A673 (cell line): ENCODE measurements around the gene GPR89B. TPM values are rescaled to one million over a fixed set of nuclear protein-coding genes. Genes with fewer than 3 reads are reported as not detected.
"Not testable (repeated sequence)": the region's sequence is repeated elsewhere in the genome, so short reads cannot be mapped to it uniquely, and the experiment has no call there.

Experiments used
- BruUV-seq: library from RNA; stranded (reverse); fragments of 400-500 nt; replicated peaks from 2 replicates; lab custom pipeline; 2021; lab: Mats Ljungman, UMichigan
- CTCF ChIA-PET: fragments of 300-600 bp; sonication (Branson Sonifier 250); formaldehyde crosslinking; loops from one replicate; lab custom pipeline; 2022; ENCODE audit warnings: antibody characterized with exemption; lab: Charles Lee
- POLR2A ChIA-PET: fragments of 300-600 bp; sonication (Branson Sonifier 250); formaldehyde crosslinking; loops from one replicate; lab custom pipeline; 2022; ENCODE audit warnings: antibody characterized with exemption; ENCODE audit not compliant: low non-redundant PET; lab: Charles Lee
- DNase-seq: peaks from one replicate; pipeline ENCODE4 v3.0.0-alpha.2; 2015; ENCODE audit warnings: low spot score
- H3K27ac ChIP-seq: fragments of 200-600 bp; sonication (generic); 2 replicates; pipeline ENCODE4 v1.5.1; 2016; ENCODE audit warnings: mixed run types, low read depth, mild to moderate bottlenecking, mixed read lengths, antibody characterized with exemption, low read length; ENCODE audit not compliant: poor library complexity, severe bottlenecking
- H3K27me3 ChIP-seq: fragments of 200-600 bp; sonication (generic); replicated peaks from 2 replicates; pipeline ENCODE4 v1.6.1; 2017; ENCODE audit warnings: mixed run types, low read depth, mild to moderate bottlenecking, mixed read lengths, antibody characterized with exemption, low read length; ENCODE audit not compliant: insufficient read depth, poor library complexity
- H3K36me3 ChIP-seq: fragments of 200-600 bp; sonication (generic); 2 replicates; pipeline ENCODE4 v1.6.1; 2016; ENCODE audit warnings: mixed run types, mild to moderate bottlenecking, mixed read lengths, antibody characterized with exemption, low read length; ENCODE audit not compliant: insufficient read depth, poor library complexity, severe bottlenecking
- H3K4me1 ChIP-seq: fragments of 200-600 bp; sonication (generic); 2 replicates; pipeline ENCODE4 v1.6.1; 2017; ENCODE audit warnings: mixed run types, mild to moderate bottlenecking, mixed read lengths, antibody characterized with exemption, low read length; ENCODE audit not compliant: insufficient read depth, poor library complexity, severe bottlenecking
- H3K4me3 ChIP-seq: fragments of 200-600 bp; sonication (generic); 2 replicates; pipeline ENCODE4 v1.5.1; 2016; ENCODE audit warnings: low read depth, mixed run types, mild to moderate bottlenecking, mixed read lengths, low read length; ENCODE audit not compliant: poor library complexity, severe bottlenecking
- H3K9me3 ChIP-seq: fragments of 200-600 bp; sonication (generic); 2 replicates; pipeline ENCODE4 v1.6.1; 2016; ENCODE audit warnings: mixed run types, low read depth, mild to moderate bottlenecking, mixed read lengths, antibody characterized with exemption, low read length; ENCODE audit not compliant: poor library complexity, severe bottlenecking
- intact Hi-C: fragments of 100-400 bp; cut with micrococcal nuclease; formaldehyde crosslinking; loops from one replicate; pipeline ENCODE4 v1.10.0; 2022; ENCODE audit not compliant: unreplicated experiment
- total RNA-seq: library from RNA; stranded (reverse); gene quantifications from 2 replicates; pipeline ENCODE4 v1.2.3, GENCODE V29; 2021

The GPR89B gene
- total RNA-seq, 1 experiment from 2014 or later: 11.5 TPM

DNA sequence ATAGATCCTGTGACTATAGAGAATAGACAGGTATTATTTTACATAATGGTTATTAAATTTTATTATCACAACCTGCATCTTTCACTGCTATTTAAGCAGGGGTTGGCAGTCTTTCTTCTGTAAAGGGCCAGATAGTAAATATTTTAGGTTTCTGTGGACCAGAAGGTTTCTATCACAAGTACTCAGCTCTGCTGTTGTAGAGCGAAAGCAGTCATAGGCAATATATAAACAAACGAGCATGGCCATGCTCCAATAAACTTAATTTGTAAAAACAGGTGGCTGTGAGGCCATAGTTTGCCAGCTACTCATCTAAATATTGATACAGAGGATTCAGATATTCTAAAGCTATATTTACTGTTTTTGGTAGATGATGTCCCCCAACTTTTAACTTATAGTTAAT, 12.2 kb downstream of the GPR89B start:
- H3K9me3 ChIP-seq, BruUV-seq, intact Hi-C loops, CTCF ChIA-PET, POLR2A ChIA-PET, H3K4me3 ChIP-seq, H3K4me1 ChIP-seq, H3K27ac ChIP-seq, H3K36me3 ChIP-seq, DNase-seq, H3K27me3 ChIP-seq: not testable (repeated sequence)

DNA sequence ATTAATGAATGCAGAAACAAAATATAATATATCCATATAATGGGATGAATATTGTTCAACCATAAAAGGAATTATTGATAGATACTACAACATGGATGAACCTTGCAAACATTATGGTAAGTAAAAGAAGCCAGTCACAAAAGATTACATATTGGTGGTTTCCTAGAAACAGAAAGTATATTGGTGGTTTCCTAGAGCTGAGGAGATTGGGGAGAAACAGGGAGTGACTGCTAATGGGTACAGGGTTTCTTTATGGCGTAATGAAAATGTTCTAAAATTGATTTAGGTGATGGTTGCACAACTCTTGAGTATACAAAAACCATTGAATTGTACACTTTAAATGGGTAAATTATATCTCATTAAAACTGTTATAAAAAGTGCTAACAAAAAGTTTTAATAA, 14.3 kb downstream of the GPR89B start:
- H3K9me3 ChIP-seq, BruUV-seq, POLR2A ChIA-PET, H3K27ac ChIP-seq, H3K36me3 ChIP-seq, H3K4me1 ChIP-seq, DNase-seq, H3K4me3 ChIP-seq, H3K27me3 ChIP-seq, CTCF ChIA-PET, intact Hi-C loops: not testable (repeated sequence)

DNA sequence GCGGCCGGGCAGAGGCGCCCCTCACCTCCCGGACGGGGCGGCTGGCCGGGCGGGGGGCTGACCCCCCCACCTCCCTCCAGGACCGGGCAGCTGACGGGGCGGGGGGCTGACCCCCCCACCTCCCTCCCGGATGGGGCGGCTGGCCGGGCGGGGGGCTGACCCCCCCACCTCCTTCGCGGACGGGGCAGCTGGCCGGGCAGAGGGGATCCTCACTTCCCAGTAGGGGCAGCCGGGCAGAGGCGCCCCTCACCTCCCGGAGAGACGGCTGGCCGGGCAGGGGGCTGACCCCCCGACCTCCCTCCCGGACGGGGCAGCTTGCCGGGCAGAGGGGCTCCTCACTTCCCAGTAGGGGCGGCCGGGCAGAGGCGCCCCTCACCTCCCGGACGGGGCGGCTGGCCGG, 21.3 kb downstream of the GPR89B start:
- H3K36me3 ChIP-seq, H3K4me1 ChIP-seq, H3K4me3 ChIP-seq, DNase-seq, intact Hi-C loops, H3K9me3 ChIP-seq, BruUV-seq, POLR2A ChIA-PET, H3K27ac ChIP-seq, CTCF ChIA-PET, H3K27me3 ChIP-seq: not testable (repeated sequence)

DNA sequence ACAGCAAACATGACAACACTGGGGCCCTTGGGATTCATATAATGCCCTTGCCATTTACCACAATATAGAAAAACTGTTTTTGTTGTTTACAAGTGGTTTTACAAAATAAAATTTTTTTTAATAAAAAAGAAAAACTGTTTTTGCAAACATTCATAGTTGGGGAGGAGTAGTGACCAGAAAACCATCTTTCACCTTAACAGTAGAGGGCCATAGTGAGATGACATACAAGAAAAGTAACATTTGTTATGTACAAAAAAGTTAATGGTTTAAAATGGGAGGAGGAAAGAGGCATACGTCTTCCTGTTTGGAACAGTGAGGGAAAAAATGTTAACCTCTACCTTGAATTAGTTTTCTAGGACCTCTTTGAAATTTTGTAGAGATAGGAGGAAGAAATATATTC, 30.7 kb downstream of the GPR89B start:
- H3K36me3 ChIP-seq, H3K9me3 ChIP-seq, H3K4me3 ChIP-seq, H3K27me3 ChIP-seq, BruUV-seq, POLR2A ChIA-PET, CTCF ChIA-PET, DNase-seq, H3K4me1 ChIP-seq, H3K27ac ChIP-seq, intact Hi-C loops: not testable (repeated sequence)

DNA sequence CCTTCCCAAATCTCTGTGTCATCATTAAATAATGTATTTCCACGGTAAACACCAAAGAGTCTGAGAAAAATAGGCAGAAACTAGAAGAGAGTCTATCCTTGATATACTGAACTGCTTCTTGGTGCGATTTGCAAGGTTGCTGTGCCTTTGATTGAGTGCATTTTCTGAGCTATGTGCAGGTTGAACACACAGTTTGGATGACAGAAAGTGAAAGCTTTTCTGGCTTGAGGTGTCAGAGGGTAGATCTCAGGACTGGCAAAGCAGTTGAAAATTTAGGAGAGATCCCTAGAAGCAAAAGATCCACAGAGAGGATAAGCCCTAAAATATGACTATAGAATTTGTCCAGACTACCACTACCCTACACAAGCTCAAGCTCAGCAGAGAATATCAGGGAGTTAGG, 31.5 kb downstream of the GPR89B start:
- BruUV-seq, intact Hi-C loops, H3K4me3 ChIP-seq, H3K27ac ChIP-seq, H3K27me3 ChIP-seq, H3K4me1 ChIP-seq, POLR2A ChIA-PET, H3K36me3 ChIP-seq, CTCF ChIA-PET, DNase-seq, H3K9me3 ChIP-seq: not testable (repeated sequence)

DNA sequence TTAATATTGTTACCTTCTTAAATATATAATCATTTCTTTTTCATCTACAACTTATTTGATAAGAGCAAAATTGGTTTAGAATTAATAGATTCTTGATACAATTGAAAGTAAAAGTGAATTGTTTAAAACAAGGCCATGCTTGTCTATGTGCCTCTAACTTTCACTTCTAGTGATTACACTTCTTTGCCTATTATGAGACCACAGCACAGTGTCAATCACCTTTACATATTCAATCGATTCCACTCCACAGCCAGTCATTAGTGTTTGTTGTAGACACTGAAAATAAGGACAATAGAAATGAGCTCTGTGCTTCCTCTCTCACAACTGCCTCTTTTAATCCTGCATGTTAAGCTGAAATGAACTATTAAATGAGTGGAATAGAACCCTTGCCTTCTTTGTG, 36.4 kb downstream of the GPR89B start:
- H3K4me3 ChIP-seq, DNase-seq, H3K36me3 ChIP-seq, intact Hi-C loops, H3K4me1 ChIP-seq, CTCF ChIA-PET, BruUV-seq, H3K27ac ChIP-seq, H3K27me3 ChIP-seq, H3K9me3 ChIP-seq, POLR2A ChIA-PET: not testable (repeated sequence)

DNA sequence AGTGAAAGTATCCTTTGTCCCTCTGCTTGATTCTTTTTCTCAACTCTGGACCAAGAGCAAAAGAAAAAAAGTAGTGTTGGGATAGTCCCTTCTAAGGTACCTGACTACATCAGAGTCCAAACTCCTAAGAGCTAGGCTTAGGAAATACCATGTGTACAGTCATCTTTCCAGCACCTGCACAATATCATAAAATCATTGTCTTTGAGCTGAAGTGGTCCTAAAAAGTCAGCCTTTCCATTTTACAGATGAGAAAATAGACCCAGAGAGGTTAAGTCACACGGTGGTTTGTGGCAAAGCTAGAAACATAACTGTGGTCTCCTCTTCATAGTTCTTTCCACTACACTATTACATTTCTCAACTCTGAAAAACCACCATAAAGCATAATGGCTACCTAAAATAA, 38.4 kb downstream of the GPR89B start:
- H3K4me3 ChIP-seq, intact Hi-C loops, DNase-seq, BruUV-seq, H3K27ac ChIP-seq, CTCF ChIA-PET, H3K36me3 ChIP-seq, H3K4me1 ChIP-seq, POLR2A ChIA-PET, H3K27me3 ChIP-seq, H3K9me3 ChIP-seq: not testable (repeated sequence)

DNA sequence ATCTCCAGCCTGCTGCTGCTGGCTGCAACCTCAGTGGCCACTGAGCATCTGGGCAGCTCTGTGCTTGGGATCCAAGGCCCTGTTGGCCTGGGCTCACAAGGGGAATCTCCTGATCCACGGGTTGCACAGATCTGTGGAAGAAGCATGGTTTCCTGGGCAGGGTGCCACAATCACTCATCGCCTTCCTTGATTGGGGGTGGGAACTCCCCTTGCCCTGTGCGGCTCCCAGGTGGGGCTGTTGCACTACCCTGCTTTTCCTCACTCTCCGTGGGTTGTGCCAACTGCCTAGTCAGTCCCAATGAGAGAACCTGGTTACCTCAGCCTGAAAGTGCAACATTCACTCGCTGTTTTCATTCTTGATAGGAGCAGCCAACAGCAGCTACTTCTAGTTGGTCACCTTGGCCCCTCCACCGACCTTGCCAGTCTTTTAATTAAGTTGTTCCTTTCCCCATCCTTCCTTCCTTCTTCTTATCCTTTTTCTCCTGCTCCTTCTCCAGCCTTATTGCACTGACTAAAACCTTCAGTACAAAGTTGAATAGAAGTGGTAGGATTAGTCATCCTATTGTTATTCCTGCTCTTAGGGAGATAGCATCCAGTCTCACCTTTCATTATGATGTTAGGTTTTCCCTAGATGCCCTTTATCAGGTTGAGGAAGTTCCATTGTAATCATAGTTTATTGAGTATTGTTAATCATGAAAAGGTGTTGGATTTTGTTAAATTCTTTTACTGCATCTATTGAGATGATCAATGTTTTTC, 50.9 kb downstream of the GPR89B start:
- intact Hi-C loops, BruUV-seq, POLR2A ChIA-PET, H3K4me3 ChIP-seq, H3K9me3 ChIP-seq, H3K27ac ChIP-seq, CTCF ChIA-PET, H3K4me1 ChIP-seq, H3K27me3 ChIP-seq, H3K36me3 ChIP-seq, DNase-seq: not testable (repeated sequence)
